Activated naive CD8-positive, alpha-beta T cell treated with anti-CD3 and anti-CD28 coated beads, Interleukin-2, amount 50 U/mL, for 16 hours (primary cell): ENCODE measurements around the gene POLD2.
A peak's percentile ranks its signal among the peaks of the same experiment; 100 is the strongest.
"Not testable (repeated sequence)": the region's sequence is repeated elsewhere in the genome, so short reads cannot be mapped to it uniquely, and the experiment has no call there.

Experiments
- DNase-seq: peaks from one replicate; pipeline ENCODE4 v3.0.0-alpha.2; 2020; ENCODE audit warnings: low read depth, low spot score

Gene POLD2

GRCh38 chr7:44123190-44124003 lies at the start of gene POLD2:
Gene POLD2 (minus strand): TSS chr7:44123548. CDS start chr7:44122053, 1,495 bp downstream.
- DNase-seq: peak; percentile 97

GRCh38 chr7:44172803-44173424 lies 49.6 kb upstream of the POLD2 start:
- DNase-seq: no peak

- no peak for DNase-seq
Observed at GRCh38 chr7:44172352-44172751, 49.0 kb upstream of the POLD2 start.

- DNase-seq: not testable (repeated sequence)
Observed at GRCh38 chr7:44171901-44172300, 48.6 kb upstream of the POLD2 start.

- DNase-seq: no peak
Observed at GRCh38 chr7:44167920-44168319, 44.6 kb upstream of the POLD2 start.

GRCh38 chr7:44163591-44163990 lies 40.2 kb upstream of the POLD2 start:
- no peak for DNase-seq

GRCh38 chr7:44162785-44163395 lies 39.5 kb upstream of the POLD2 start:
- DNase-seq: no peak

- no peak for DNase-seq
Observed at GRCh38 chr7:44162179-44162578, 38.8 kb upstream of the POLD2 start.

GRCh38 chr7:44161371-44161770 lies 38.0 kb upstream of the POLD2 start:
- no peak for DNase-seq

- no peak for DNase-seq
Observed at GRCh38 chr7:44159824-44160630, 36.7 kb upstream of the POLD2 start.

GRCh38 chr7:44158873-44159631 lies 35.7 kb upstream of the POLD2 start:
- no peak for DNase-seq

- DNase-seq: no peak
Observed at GRCh38 chr7:44158096-44158872, 34.9 kb upstream of the POLD2 start.

GRCh38 chr7:44157116-44158080 lies 34.0 kb upstream of the POLD2 start:
- no peak for DNase-seq

- DNase-seq: no peak
Observed at GRCh38 chr7:44156453-44157010, 33.2 kb upstream of the POLD2 start.

- no peak for DNase-seq
Observed at GRCh38 chr7:44155191-44156185, 32.1 kb upstream of the POLD2 start.

- no peak for DNase-seq
Observed at GRCh38 chr7:44154703-44155102, 31.4 kb upstream of the POLD2 start.

- no peak for DNase-seq
Observed at GRCh38 chr7:44153948-44154335, 30.6 kb upstream of the POLD2 start.
